Endometrial microvascular endothelial cells (primary cell): Measurements from ENCODE around the gene SSRP1. TPM values are rescaled to one million over a fixed set of nuclear protein-coding genes. Genes with fewer than 3 reads are reported as not detected.
"Not testable (repeated sequence)": the region's sequence is repeated elsewhere in the genome, so short reads cannot be mapped to it uniquely, and the experiment has no call there.

Experiments used
- in situ Hi-C: cut with HindIII; loops from 2 replicates; pipeline ENCODE4 v1.10.0; 2017; ENCODE audit warnings: low sequenced_read_pairs, low pct_unique_long_range_greater_than_20kb; ENCODE audit errors: inconsistent ontology term
- total RNA-seq: library from RNA; depleted of rRNA; stranded (reverse); fragments of >200 nt; gene quantifications from one replicate; pipeline ENCODE4 v1.2.3, GENCODE V29; 2015; ENCODE audit errors: inconsistent ontology term

The SSRP1 gene
- total RNA-seq, 1 donor from 2014 or later = 124 TPM

GRCh38 chr11:57287884-57288283 lies 47.8 kb downstream of the SSRP1 start:
- in situ Hi-C loops = no loop called here

DNA sequence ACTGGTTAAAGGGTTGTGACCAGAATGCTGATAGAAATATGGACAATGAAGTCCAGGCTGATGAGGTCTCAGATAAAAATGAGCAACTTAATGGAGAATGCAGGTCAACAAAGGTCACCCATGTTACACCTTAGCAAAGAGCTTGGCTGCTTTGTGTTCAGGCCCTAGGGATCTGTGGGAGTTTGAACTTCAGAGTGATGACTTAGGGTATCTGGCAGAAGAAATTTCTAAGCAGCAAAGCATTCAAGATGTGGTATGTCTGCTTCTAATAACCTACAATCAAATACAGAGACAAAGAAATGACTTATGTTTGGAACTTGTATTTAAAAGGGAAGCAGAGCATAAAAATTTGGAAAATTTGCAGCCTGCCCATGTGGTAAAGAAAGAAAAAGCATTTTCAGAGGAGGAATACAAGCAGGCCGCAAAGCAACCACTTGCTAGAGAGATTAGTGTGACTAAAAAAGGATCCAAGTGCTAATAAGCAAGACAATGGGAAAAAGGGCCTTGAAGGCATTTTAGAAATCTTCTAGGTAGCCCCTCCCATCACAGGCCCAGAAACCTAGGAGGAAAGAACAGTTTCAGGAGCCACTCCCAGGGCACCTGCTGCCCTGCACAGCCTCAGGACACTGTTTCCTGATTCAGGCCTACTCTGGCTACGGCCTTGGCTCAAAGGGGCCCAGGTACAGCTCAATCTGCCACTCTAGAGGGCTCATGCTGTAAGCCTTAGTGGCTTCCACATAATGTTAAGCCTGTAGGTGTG lies 52.3 kb downstream of the SSRP1 start:
- in situ Hi-C loops = no loop called here

DNA sequence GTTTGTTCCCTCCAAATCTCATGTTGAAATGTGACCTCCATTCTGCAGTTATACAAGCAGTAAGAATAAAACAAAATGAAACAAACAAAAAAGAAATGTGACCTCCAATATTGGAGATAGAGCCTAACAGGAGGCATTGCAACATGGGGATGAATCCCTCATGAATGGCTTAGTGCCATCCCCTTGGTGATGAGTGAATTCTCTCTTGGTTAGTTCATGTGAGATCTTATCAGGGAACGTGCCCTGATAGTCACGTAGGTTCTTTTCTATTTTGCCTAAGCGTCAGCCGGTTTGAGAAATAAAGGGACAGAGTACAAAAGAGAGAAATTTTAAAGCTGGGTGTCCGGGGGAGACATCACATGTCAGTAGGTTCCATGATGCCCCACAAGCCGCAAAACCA lies 54.1 kb downstream of the SSRP1 start:
- in situ Hi-C loops = not testable (repeated sequence)

- in situ Hi-C loops = no loop called here
Observed at GRCh38 chr11:57279116-57279515, 56.6 kb downstream of the SSRP1 start.

DNA sequence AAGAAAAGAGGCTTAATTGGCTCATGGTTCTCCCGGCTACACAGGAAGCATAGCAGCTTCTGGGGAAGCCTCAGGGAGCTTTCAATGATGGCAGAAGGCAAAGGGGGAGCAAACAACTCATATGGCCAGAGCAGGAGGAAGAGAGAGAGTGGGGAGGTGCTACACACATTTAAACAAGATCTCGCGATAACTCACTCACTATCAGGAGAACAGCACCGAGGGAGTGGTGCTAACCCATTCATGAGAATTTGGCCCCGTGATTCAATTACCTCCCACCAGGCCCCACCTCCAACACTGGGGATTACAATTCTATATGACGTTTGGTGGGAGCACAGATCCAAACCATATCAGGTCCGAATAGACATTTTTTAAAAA lies 57.0 kb downstream of the SSRP1 start:
- in situ Hi-C loops = no loop called here

- in situ Hi-C loops = no loop called here
Observed at GRCh38 chr11:57277845-57278720, 57.6 kb downstream of the SSRP1 start.

- in situ Hi-C loops = no loop called here
Observed at GRCh38 chr11:57276971-57277675, 58.6 kb downstream of the SSRP1 start.

DNA sequence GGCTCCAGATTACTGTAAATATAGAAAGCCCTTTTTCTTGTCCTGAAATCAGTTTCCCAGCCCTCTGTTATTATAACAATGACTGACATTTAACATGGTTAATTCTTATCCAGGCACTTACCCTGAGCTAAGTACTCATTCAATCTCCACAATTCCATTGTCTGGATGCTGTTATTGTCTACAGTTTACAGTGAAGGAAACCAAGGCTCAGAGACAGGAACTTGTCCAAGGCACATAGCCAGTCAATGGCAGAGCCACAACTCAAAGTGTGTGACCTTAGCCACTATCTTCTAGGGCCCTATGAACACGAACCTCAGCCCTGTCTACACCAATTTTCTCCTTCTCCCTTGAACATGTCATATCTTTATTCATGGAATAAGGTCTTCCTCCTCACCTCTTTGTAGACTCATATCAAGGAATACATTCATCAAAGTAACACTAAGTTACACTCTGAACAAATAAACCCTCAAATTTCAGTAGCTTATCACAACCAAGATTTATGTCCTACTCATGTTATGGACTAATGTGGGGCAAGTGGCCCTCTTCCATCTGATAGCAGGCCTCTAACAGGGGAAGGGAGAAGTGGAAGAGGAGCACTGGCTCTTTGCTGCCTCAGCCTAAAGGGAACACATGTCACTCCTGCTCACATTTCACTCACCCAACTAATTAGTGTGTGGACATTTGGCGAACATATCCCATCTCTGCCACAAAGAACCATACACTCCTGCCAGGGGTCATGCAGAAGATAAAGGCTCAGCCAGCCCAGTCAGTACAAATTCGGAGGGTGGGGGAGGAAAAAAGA lies 59.3 kb downstream of the SSRP1 start:
- in situ Hi-C loops = no loop called here

Other genes starting within 250 kb of the SSRP1 start
- not detected for gene LRRC55, start 153.9 kb downstream of the SSRP1 start, total RNA-seq
- not detected for gene APLNR, start 98.6 kb downstream of the SSRP1 start, total RNA-seq
- gene TNKS1BP1, start 10.9 kb downstream of the SSRP1 start, total RNA-seq = 57.4 TPM
- not detected for gene P2RX3, start 2.5 kb upstream of the SSRP1 start, total RNA-seq
- not detected for gene PRG3, start 45.3 kb upstream of the SSRP1 start, total RNA-seq
- not detected for gene PRG2, start 54.8 kb upstream of the SSRP1 start, total RNA-seq
- gene SLC43A3, start 91.2 kb upstream of the SSRP1 start, total RNA-seq = 122 TPM
- not detected for gene RTN4RL2, start 124.6 kb upstream of the SSRP1 start, total RNA-seq
- gene SLC43A1, start 179.8 kb upstream of the SSRP1 start, total RNA-seq = 5.5 TPM
- gene TIMM10, start 194.9 kb upstream of the SSRP1 start, total RNA-seq = 75.8 TPM
- not detected for gene SMTNL1, start 201.7 kb upstream of the SSRP1 start, total RNA-seq
- gene UBE2L6, start 231.8 kb upstream of the SSRP1 start, total RNA-seq = 58.0 TPM